HCT116 (cell line): ENCODE measurements around the gene ADAM19. TPM values are rescaled to one million over a fixed set of nuclear protein-coding genes. Genes with fewer than 3 reads are reported as not detected.

ENCODE experiments used
- ATAC-seq: fragments of 200-7000 bp; cut with Tn5 transposase; 2 replicates; pipeline ENCODE4 v1.9.1; 2020; ENCODE audit warnings: mild to moderate bottlenecking, moderate library complexity
- BruUV-seq: library from RNA; stranded (reverse); fragments of 400-500 nt; replicated peaks from 2 replicates; lab custom pipeline; 2021; lab: Mats Ljungman, UMichigan
- CTCF ChIA-PET: fragments of 300-600 bp; sonication (Branson Sonifier 250); formaldehyde crosslinking; loops from one replicate; lab custom pipeline; 2021; ENCODE audit warnings: antibody characterized with exemption; lab: Charles Lee
- POLR2A ChIA-PET: fragments of 300-600, 350-600 bp; sonication (Branson Sonifier 250); formaldehyde crosslinking; loops from one replicate; lab custom pipeline; 2021; ENCODE audit warnings: antibody characterized with exemption; lab: Charles Lee
- RAD21 ChIA-PET, 2 experiments: fragments of 300-600 bp; sonication (Branson Sonifier 250); formaldehyde crosslinking; loops; one replicate each; lab custom pipeline; 2023; ENCODE audit warnings: low total read pairs in 2 of 2; ENCODE audit not compliant: uncharacterized antibody in 2 of 2, unreplicated experiment in 2 of 2, low non-redundant PET in 1 of 2; lab: Charles Lee
- DNase-seq: peaks from one replicate; pipeline ENCODE4 v3.0.0-alpha.2; 2010; ENCODE audit warnings: low read depth, low spot score
- H2AFZ ChIP-seq: fragments of 200-600 bp; shearing (Covaris generic), sonication (generic); 2 replicates; pipeline ENCODE4 v1.6.1; 2017; ENCODE audit warnings: low read depth, mixed run types, mixed read lengths, antibody characterized with exemption, low read length; ENCODE audit not compliant: poor library complexity, severe bottlenecking
- H3K27ac ChIP-seq: 2 replicates; pipeline ENCODE4 v1.5.1; 2012; ENCODE audit warnings: low read depth, low read length
- H3K27me3 ChIP-seq: fragments of 200-600 bp; sonication (generic); 2 replicates; pipeline ENCODE4 v1.6.1; 2016; ENCODE audit warnings: mixed run types, low read length, mixed read lengths; ENCODE audit not compliant: insufficient read depth
- H3K36me3 ChIP-seq, 2 experiments: fragments of 200-500 bp in 1 of 2; fragments of 200-600 bp in 1 of 2; sonication (Bioruptor generic) in 1 of 2; sonication (generic) in 1 of 2; 2 replicates each; pipeline versions ENCODE4 v1.5.1 to v1.6.1; 2014 to 2016; ENCODE audit warnings: low read length in 2 of 2, inconsistent platforms in 1 of 2, mixed read lengths in 1 of 2, mixed run types in 1 of 2; ENCODE audit not compliant: insufficient read depth in 2 of 2, control insufficient read depth in 1 of 2
- H3K4me1 ChIP-seq, 2 experiments: fragments of 200-600 bp in 1 of 2; sonication (generic) in 1 of 2; 2 replicates each; pipeline versions ENCODE4 v1.5.1 to v1.6.1; 2012 to 2017; ENCODE audit warnings: low read length in 2 of 2, inconsistent platforms in 1 of 2, mild to moderate bottlenecking in 1 of 2, mixed read lengths in 1 of 2, mixed run types in 1 of 2, moderate library complexity in 1 of 2; ENCODE audit not compliant: insufficient read depth in 2 of 2, control insufficient read depth in 1 of 2
- H3K4me2 ChIP-seq: fragments of 200-600 bp; sonication (generic); 2 replicates; pipeline ENCODE4 v1.6.1; 2017; ENCODE audit warnings: mixed run types, low read length, mixed read lengths
- H3K4me3 ChIP-seq, 2 experiments: fragments of 200-600 bp in 1 of 2; sonication (generic) in 1 of 2; replicated peaks in 1 of 2; 2 replicates each; pipeline ENCODE4 v1.5.1; 2011 to 2016; ENCODE audit warnings: low read length in 2 of 2, control low read depth in 1 of 2, low read depth in 1 of 2, mild to moderate bottlenecking in 1 of 2, mixed read lengths in 1 of 2, mixed run types in 1 of 2
- H3K79me2 ChIP-seq: fragments of 200-600 bp; sonication (generic); 2 replicates; pipeline ENCODE4 v1.6.1; 2017; ENCODE audit warnings: mild to moderate bottlenecking, mixed run types, low read length, moderate library complexity, mixed read lengths; ENCODE audit not compliant: insufficient read depth
- H3K9ac ChIP-seq: fragments of 200-600 bp; sonication (generic); 2 replicates; pipeline ENCODE4 v1.6.1; 2016; ENCODE audit warnings: low read length, mixed read lengths
- H3K9me2 ChIP-seq: fragments of 200-600 bp; sonication (generic), shearing (Covaris generic); 2 replicates; pipeline ENCODE4 v1.6.1; 2017; ENCODE audit warnings: mixed run types, mild to moderate bottlenecking, moderate library complexity; ENCODE audit not compliant: insufficient read depth
- H3K9me3 ChIP-seq, 2 experiments: fragments of 200-500 bp in 1 of 2; fragments of 200-600 bp in 1 of 2; sonication (Bioruptor generic) in 1 of 2; sonication (generic) in 1 of 2; 2 replicates each; pipeline ENCODE4 v1.6.1; 2014 to 2017; ENCODE audit warnings: low read length in 2 of 2, mixed read lengths in 2 of 2, inconsistent platforms in 1 of 2, low read depth in 1 of 2, mild to moderate bottlenecking in 1 of 2, mixed run types in 1 of 2, moderate library complexity in 1 of 2; ENCODE audit not compliant: control insufficient read depth in 1 of 2, insufficient read depth in 1 of 2
- H4K20me1 ChIP-seq: fragments of 200-600 bp; sonication (generic), shearing (Covaris generic); 2 replicates; pipeline ENCODE4 v1.6.1; 2017; ENCODE audit warnings: mixed run types, mild to moderate bottlenecking, moderate library complexity; ENCODE audit not compliant: insufficient read depth
- CBX3 ChIP-seq: IDR thresholded peaks from 2 replicates; pipeline ENCODE4 v1.6.1; 2012; ENCODE audit warnings: low read depth
- EZH2 ChIP-seq: fragments of 200-600 bp; sonication (generic); IDR thresholded peaks from 2 replicates; pipeline ENCODE4 v1.6.1; 2017; ENCODE audit warnings: antibody characterized with exemption, mixed run types
- JUND ChIP-seq: IDR thresholded peaks from 2 replicates; pipeline ENCODE4 v1.6.1; 2012
- RAD21 ChIP-seq: IDR thresholded peaks from 2 replicates; pipeline ENCODE4 v1.6.1; 2012; ENCODE audit warnings: low read depth, mild to moderate bottlenecking
- YY1 ChIP-seq: IDR thresholded peaks from 2 replicates; pipeline ENCODE4 v1.6.1; 2011; ENCODE audit warnings: low read length, low read depth, moderate library complexity, mild to moderate bottlenecking; ENCODE audit not compliant: insufficient replicate concordance; ENCODE audit errors: extremely low read depth
- ZFX ChIP-seq: fragments of 450-650 bp; IDR thresholded peaks from 2 replicates; pipeline ENCODE4 v1.6.1; 2017
- ZNF274 ChIP-seq: fragments of 200-500 bp; sonication (Bioruptor generic); IDR thresholded peaks from 2 replicates; pipeline ENCODE4 v1.6.1; 2014; ENCODE audit warnings: mild to moderate bottlenecking, low read depth, low read length, inconsistent platforms
- intact Hi-C: fragments of 100-400 bp; cut with micrococcal nuclease; formaldehyde crosslinking; loops from 2 replicates; pipeline ENCODE4 v1.10.0; 2022
- total RNA-seq: library from RNA; stranded (reverse); gene quantifications from one replicate; pipeline ENCODE4 v1.2.1, GENCODE V29; 2021; ENCODE audit not compliant: unreplicated experiment
- TF ChIP-seq, protein P1 (sequence below): IDR thresholded peaks from 2 replicates; pipeline ENCODE4 v1.6.1; 2012

ADAM19 gene
- total RNA-seq, 1 experiment from 2014 or later, result 77.3 TPM

DNA sequence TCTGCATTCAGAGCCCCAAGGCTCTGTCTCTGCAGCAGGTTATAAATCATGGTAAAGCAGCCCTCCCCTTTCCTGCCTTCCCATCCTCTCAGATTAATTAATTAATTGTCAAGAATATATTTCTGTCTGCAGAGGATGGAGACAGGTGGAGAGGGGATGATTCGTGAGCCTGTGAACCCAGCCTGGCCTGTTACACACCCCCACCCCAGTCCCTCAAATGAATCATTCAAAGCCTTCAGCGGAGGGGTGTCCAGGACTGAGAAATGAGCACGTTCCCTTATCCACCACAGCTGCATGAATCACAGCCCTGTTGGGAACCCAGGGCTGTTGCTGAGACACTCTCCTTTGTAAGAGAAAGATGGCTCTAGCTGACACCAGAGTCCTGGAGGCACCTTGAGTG is 59.6 kb downstream of the ADAM19 start:
- H3K9me3 ChIP-seq, result no peaks in the 10 kb centered on the region
- ChIA-PET POLR2A (interaction anchor here (0.8 kb wide), 1 partner anchor 216 kb away, joined by 3 read pairs; the partner anchor contains the start of gene THG1L), RAD21 (no interaction called here), CTCF (no interaction called here)
- BruUV-seq, result no TSS peak
- peaks cover 3 to 12% of the 10 kb centered on the region in 2 experiments; a peak in 3 of 4 replicates for H3K36me3 ChIP-seq
- DNase-seq (no peak), ATAC-seq (no peak)
- H3K27ac ChIP-seq, result no peak overlapping the region
- intact Hi-C loops, result no loop called here
- H3K79me2 ChIP-seq, result no peaks in the 10 kb centered on the region; the same call in 1 of the 2 replicates
- no peak overlapping the region for H3K4me3 ChIP-seq
- H3K4me1 ChIP-seq, result peaks cover 12 to 54% of the 10 kb centered on the region in 2 experiments
- TF ChIP-seq, protein P1, sequence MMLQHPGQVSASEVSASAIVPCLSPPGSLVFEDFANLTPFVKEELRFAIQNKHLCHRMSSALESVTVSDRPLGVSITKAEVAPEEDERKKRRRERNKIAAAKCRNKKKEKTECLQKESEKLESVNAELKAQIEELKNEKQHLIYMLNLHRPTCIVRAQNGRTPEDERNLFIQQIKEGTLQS, result no peak
- peak; percentile 39 for TF ChIP-seq JUND
- H4K20me1 ChIP-seq, result no peaks in the 10 kb centered on the region
- 0 out of 2 replicates have a peak overlapping the region, but pooled peaks have one; percentile 37 for H3K4me2 ChIP-seq
- H2AFZ ChIP-seq, result no peak overlapping the region
- no peaks in the 10 kb centered on the region for H3K27me3 ChIP-seq
- no peaks in the 10 kb centered on the region for H3K9me2 ChIP-seq
- H3K9ac ChIP-seq, result 0 out of 2 replicates have a peak overlapping the region, but pooled peaks have one; percentile 20

DNA sequence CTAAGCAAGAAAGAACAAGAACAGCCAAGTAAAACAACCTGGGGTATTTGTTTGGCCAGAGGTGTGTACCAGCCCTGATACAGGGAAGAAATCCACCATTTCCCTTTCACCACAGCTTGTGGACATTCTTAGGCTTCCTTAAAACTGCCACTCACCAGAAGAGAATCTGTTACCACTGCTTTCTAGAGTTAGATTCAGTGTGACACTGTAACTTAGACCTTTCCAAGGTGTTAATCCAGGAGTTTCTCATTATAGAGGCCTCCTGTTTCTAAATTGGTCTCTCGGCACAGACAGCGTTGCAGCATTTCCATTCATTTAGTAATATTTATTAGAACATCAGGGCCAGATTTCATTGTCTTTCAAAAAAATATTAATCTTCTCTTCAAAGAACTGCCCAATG is 60.6 kb downstream of the ADAM19 start:
- H3K4me1 ChIP-seq, result peaks cover 12 to 57% of the 10 kb centered on the region in 2 experiments
- H3K79me2 ChIP-seq, result no peaks in the 10 kb centered on the region; the same call in 1 of the 2 replicates
- H3K9me3 ChIP-seq, result no peaks in the 10 kb centered on the region
- no TSS peak for BruUV-seq
- no peaks in the 10 kb centered on the region for H3K27me3 ChIP-seq
- H2AFZ ChIP-seq, result no peak overlapping the region
- peaks cover 3 to 13% of the 10 kb centered on the region in 2 experiments; a peak in 3 of 4 replicates for H3K36me3 ChIP-seq
- H3K27ac ChIP-seq, result no peak overlapping the region
- H3K9ac ChIP-seq, result no peak overlapping the region
- no peaks in the 10 kb centered on the region for H3K9me2 ChIP-seq
- DNase-seq (no peak), ATAC-seq (no peak)
- no peak overlapping the region for H3K4me3 ChIP-seq
- no peaks in the 10 kb centered on the region for H4K20me1 ChIP-seq
- H3K4me2 ChIP-seq, result no peak overlapping the region
- ChIA-PET CTCF (no interaction called here), POLR2A (no interaction called here), RAD21 (no interaction called here)
- intact Hi-C loops, result no loop called here
- TF ChIP-seq JUND (no peak), YY1 (no peak), EZH2 (no peak), RAD21 (no peak), ZFX (no peak), CBX3 (no peak), ZNF274 (no peak)
